IMR-90 (cell line): ENCODE results near the gene EPM2AIP1. TPM values are rescaled to one million over a fixed set of nuclear protein-coding genes. Genes with fewer than 3 reads are reported as not detected.

ENCODE experiments used
- ATAC-seq: fragments of 200-7000 bp; cut with Tn5 transposase; 2 replicates; pipeline ENCODE4 v1.9.1; 2020; ENCODE audit warnings: low read depth, mild to moderate bottlenecking, moderate library complexity
- BruUV-seq: library from RNA; stranded (reverse); fragments of 400-500 nt; replicated peaks from 2 replicates; lab custom pipeline; 2021; lab: Mats Ljungman, UMichigan
- CTCF ChIA-PET: fragments of 300-600 bp; formaldehyde crosslinking; extraction: SDS; loops from one replicate; lab custom pipeline; 2021; ENCODE audit warnings: antibody characterized with exemption; lab: Yijun Ruan, JAX
- POLR2A ChIA-PET: fragments of 300-600 bp; sonication (Branson Sonifier 250); formaldehyde crosslinking; loops from one replicate; lab custom pipeline; 2022; ENCODE audit warnings: antibody characterized with exemption; ENCODE audit not compliant: unreplicated experiment; lab: Charles Lee
- DNase-seq: peaks from one replicate; pipeline ENCODE4 v3.0.0; 2013
- H2AFZ ChIP-seq: replicated peaks from 2 replicates; pipeline ENCODE3; 2013; ENCODE audit warnings: low read length, mild to moderate bottlenecking; ENCODE audit not compliant: poor library complexity
- H2AK5ac ChIP-seq: 2 replicates; pipeline ENCODE4 v1.6.1; 2013; ENCODE audit warnings: low read depth, low read length, inconsistent platforms
- H2AK9ac ChIP-seq: replicated peaks from 2 replicates; pipeline ENCODE3; 2013; ENCODE audit warnings: mild to moderate bottlenecking, low read depth, low read length, moderate library complexity; ENCODE audit not compliant: poor library complexity
- H2BK120ac ChIP-seq: 2 replicates; pipeline ENCODE4 v1.6.1; 2013; ENCODE audit warnings: low read depth, low read length, inconsistent platforms
- H2BK15ac ChIP-seq: 3 replicates; pipeline ENCODE4 v1.6.1; 2013; ENCODE audit warnings: low read depth, low read length, inconsistent platforms
- H2BK20ac ChIP-seq: 2 replicates; pipeline ENCODE4 v1.6.1; 2013; ENCODE audit warnings: low read depth, mild to moderate bottlenecking, inconsistent platforms, low read length, moderate library complexity
- H2BK5ac ChIP-seq: 2 replicates; pipeline ENCODE4 v1.6.1; 2013; ENCODE audit warnings: mild to moderate bottlenecking, low read depth, low read length, inconsistent platforms; ENCODE audit not compliant: poor library complexity, severe bottlenecking
- H3K14ac ChIP-seq: replicated peaks from 2 replicates; pipeline ENCODE4 v1.6.1; 2013; ENCODE audit warnings: low read depth, low read length, inconsistent platforms
- H3K18ac ChIP-seq: 2 replicates; pipeline ENCODE4 v1.6.1; 2013; ENCODE audit warnings: low read depth, low read length, control low read depth
- H3K23ac ChIP-seq: 2 replicates; pipeline ENCODE4 v1.6.1; 2013; ENCODE audit warnings: low read depth, low read length, inconsistent platforms
- H3K27ac ChIP-seq: 2 replicates; pipeline ENCODE4 v1.5.1; 2013; ENCODE audit warnings: mild to moderate bottlenecking, control low read depth, low read length; ENCODE audit not compliant: insufficient read depth
- H3K27me3 ChIP-seq: 2 replicates; pipeline ENCODE4 v1.6.1; 2013; ENCODE audit warnings: low read length; ENCODE audit not compliant: control insufficient read depth, insufficient read depth
- H3K36me3 ChIP-seq: 2 replicates; pipeline ENCODE4 v1.6.1; 2013; ENCODE audit warnings: low read length, mixed read lengths; ENCODE audit not compliant: control insufficient read depth, insufficient read depth
- H3K4ac ChIP-seq: 2 replicates; pipeline ENCODE4 v1.6.1; 2013; ENCODE audit warnings: low read depth, low read length, inconsistent platforms
- H3K4me1 ChIP-seq: 2 replicates; pipeline ENCODE4 v1.6.1; 2013; ENCODE audit warnings: low read length, mixed read lengths; ENCODE audit not compliant: control insufficient read depth, insufficient read depth
- H3K4me2 ChIP-seq: 2 replicates; pipeline ENCODE4 v1.6.1; 2013; ENCODE audit warnings: low read depth, mild to moderate bottlenecking, control low read depth, low read length, moderate library complexity
- H3K4me3 ChIP-seq: 2 replicates; pipeline ENCODE4 v1.5.1; 2013; ENCODE audit warnings: low read depth, mild to moderate bottlenecking, control low read depth, low read length, moderate library complexity; ENCODE audit not compliant: insufficient read depth
- H3K56ac ChIP-seq: 2 replicates; pipeline ENCODE4 v1.6.1; 2013; ENCODE audit warnings: low read length, inconsistent platforms; ENCODE audit not compliant: insufficient read depth; ENCODE audit errors: extremely low read depth
- H3K79me1 ChIP-seq, 2 experiments: 2 replicates each; pipeline ENCODE4 v1.6.1; 2013; ENCODE audit warnings: low read length in 2 of 2, inconsistent platforms in 1 of 2, low read depth in 1 of 2
- H3K9ac ChIP-seq: 2 replicates; pipeline ENCODE4 v1.6.1; 2013; ENCODE audit warnings: low read depth, low read length, control low read depth
- H3K9me1 ChIP-seq: 2 replicates; pipeline ENCODE4 v1.6.1; 2013; ENCODE audit warnings: low read length, inconsistent platforms; ENCODE audit not compliant: insufficient read depth
- H3K9me3 ChIP-seq: 2 replicates; pipeline ENCODE4 v1.6.1; 2013; ENCODE audit warnings: low read length; ENCODE audit not compliant: control insufficient read depth, insufficient read depth
- H4K20me1 ChIP-seq: 2 replicates; pipeline ENCODE4 v1.6.1; 2013; ENCODE audit warnings: low read length, inconsistent platforms; ENCODE audit not compliant: insufficient read depth
- H4K5ac ChIP-seq: 2 replicates; pipeline ENCODE4 v1.6.1; 2013; ENCODE audit warnings: mild to moderate bottlenecking, low read depth, low read length, control low read depth
- H4K8ac ChIP-seq, 2 experiments: 2 replicates each; pipeline ENCODE4 v1.6.1; 2013; ENCODE audit warnings: low read depth in 2 of 2, low read length in 2 of 2, control low read depth in 1 of 2, inconsistent platforms in 1 of 2
- H4K91ac ChIP-seq: 2 replicates; pipeline ENCODE4 v1.6.1; 2013; ENCODE audit warnings: low read depth, low read length, inconsistent platforms; ENCODE audit not compliant: insufficient read depth
- BHLHE40 ChIP-seq: fragments of 150-350 bp; IDR thresholded peaks from 2 replicates; pipeline ENCODE4 v1.6.1; 2016; ENCODE audit warnings: mild to moderate bottlenecking, low read depth, low read length
- CHD1 ChIP-seq: IDR thresholded peaks from 2 replicates; pipeline ENCODE4 v1.6.1; 2012; ENCODE audit warnings: low read depth, low read length, improper control_type of control experiment
- CTCF ChIP-seq: conservative IDR thresholded peaks from 2 replicates; pipeline ENCODE4 v1.5.1; 2012; ENCODE audit warnings: mild to moderate bottlenecking, low read depth, low read length, improper control_type of control experiment
- ELK1 ChIP-seq: fragments of 150-350 bp; IDR thresholded peaks from 2 replicates; pipeline ENCODE4 v1.6.1; 2016; ENCODE audit warnings: low read depth, mild to moderate bottlenecking, low read length, moderate library complexity, borderline replicate concordance
- MAFK ChIP-seq: IDR thresholded peaks from 2 replicates; pipeline ENCODE4 v1.6.1; 2012; ENCODE audit warnings: low read depth, low read length, improper control_type of control experiment
- MAZ ChIP-seq: IDR thresholded peaks from 2 replicates; pipeline ENCODE4 v1.6.1; 2012; ENCODE audit warnings: low read depth, mild to moderate bottlenecking, low read length, improper control_type of control experiment, moderate library complexity, borderline replicate concordance
- NFE2L2 ChIP-seq: fragments of 150-350 bp; IDR thresholded peaks from 2 replicates; pipeline ENCODE4 v1.6.1; 2016; ENCODE audit warnings: low read depth, mild to moderate bottlenecking, low read length
- POLR2A ChIP-seq: IDR thresholded peaks from 2 replicates; pipeline ENCODE4 v1.6.1; 2012; ENCODE audit warnings: mild to moderate bottlenecking, low read depth, low read length
- RAD21 ChIP-seq: IDR thresholded peaks from 2 replicates; pipeline ENCODE4 v1.6.1; 2012; ENCODE audit warnings: low read length, improper control_type of control experiment
- RCOR1 ChIP-seq: IDR thresholded peaks from 2 replicates; pipeline ENCODE4 v1.6.1; 2012; ENCODE audit warnings: mild to moderate bottlenecking, low read length, improper control_type of control experiment; ENCODE audit not compliant: insufficient replicate concordance
- RFX5 ChIP-seq: IDR thresholded peaks from 2 replicates; pipeline ENCODE4 v1.8.0; 2012; ENCODE audit warnings: low read depth, mild to moderate bottlenecking, low read length, moderate library complexity
- USF2 ChIP-seq: fragments of 150-350 bp; IDR thresholded peaks from 2 replicates; pipeline ENCODE4 v1.6.1; 2017; ENCODE audit warnings: mild to moderate bottlenecking, antibody characterized with exemption, low read length, low read depth
- WGBS, 2 experiments: methylation state at CpG; one replicate each; pipeline versions ENCODE4 v1.1.5 to v1.1.7; 2013; ENCODE audit warnings: missing lambda C conversion rate in 2 of 2; ENCODE audit not compliant: insufficient read length in 1 of 2; ENCODE audit errors: extremely low coverage in 2 of 2; 5-methylcytosine and 5-hydroxymethylcytosine counted together
- dilution Hi-C: fragments of 300-500 bp; cut with HindIII; formaldehyde crosslinking; loops from one replicate; pipeline ENCODE4 v1.14.3; 2018; ENCODE audit warnings: low sequenced_read_pairs; ENCODE audit not compliant: unreplicated experiment
- in situ Hi-C: fragments of 300-500 bp; cut with MboI; formaldehyde crosslinking; loops from 3 replicates; pipeline ENCODE4 v1.14.3; 2019; ENCODE audit warnings: low sequenced_read_pairs, inconsistent platforms, mixed read lengths
- intact Hi-C: fragments of 100-400 bp; cut with micrococcal nuclease; formaldehyde crosslinking; loops from 2 replicates; pipeline ENCODE4 v1.10.0; 2022
- polyA plus RNA-seq, 3 experiments: library from polyadenylated mRNA; depleted of rRNA; stranded (reverse); fragments of >200 nt; gene quantifications; 2 replicates each; pipeline ENCODE4 v1.2.3, GENCODE V29; 2012; ENCODE audit warnings: low replicate concordance in 1 of 3
- total RNA-seq: library from RNA; depleted of rRNA; stranded (reverse); fragments of >200 nt; gene quantifications from 2 replicates; pipeline ENCODE4 v1.2.3, GENCODE V29; 2012

Gene EPM2AIP1
- total and polyA plus RNA-seq, 2 of the 4 experiments (the other 2 are of a cell fraction): 6.4 to 13.4 TPM

GRCh38 chr3:36989005-36989404 is 3.9 kb downstream of the EPM2AIP1 start:
- in situ Hi-C loops (no loop called here), intact Hi-C loops (no loop called here), dilution Hi-C loops (no loop called here)
- TF ChIP-seq MAFK: no peak
- no peak for TF ChIP-seq CTCF
- no peak for TF ChIP-seq MAZ
- TF ChIP-seq CHD1: no peak
- TF ChIP-seq POLR2A: no peak
- TF ChIP-seq ELK1: no peak
- TF ChIP-seq BHLHE40: no peak
- no peak for TF ChIP-seq RAD21
- TF ChIP-seq RFX5: no peak
- no peak for TF ChIP-seq USF2
- TF ChIP-seq RCOR1: no peak
- no peak for TF ChIP-seq NFE2L2
- Histone ChIP-seq H2BK15ac (no peak overlapping the region), H3K9me3 (no peaks in the 10 kb centered on the region), H3K9me1 (no peaks in the 10 kb centered on the region), H3K36me3 (peaks cover 16% of the 10 kb centered on the region), H4K20me1 (peaks cover 22% of the 10 kb centered on the region; the same call in 1 of the 2 replicates), H2BK20ac (no peak overlapping the region), H3K14ac (no peak overlapping the region), H3K9ac (no peak overlapping the region), H2AK5ac (no peak overlapping the region), H3K4me1 (peaks cover 3% of the 10 kb centered on the region; the same call in 1 of the 2 replicates), H2AFZ (no peak overlapping the region), H3K23ac (no peak overlapping the region), H4K8ac (no peak overlapping the region), H3K79me1 (peaks cover 3 to 37% of the 10 kb centered on the region in 2 experiments), H2BK5ac (no peak overlapping the region), H3K18ac (no peak overlapping the region), H3K4ac (no peak overlapping the region), H4K91ac (no peak overlapping the region), H3K56ac (no peak overlapping the region), H2BK120ac (no peak overlapping the region), H3K27me3 (no peaks in the 10 kb centered on the region), H3K4me3 (no peak overlapping the region), H2AK9ac (no peak overlapping the region), H4K5ac (no peak overlapping the region), H3K4me2 (no peak overlapping the region), H3K27ac (no peak overlapping the region)
- POLR2A ChIA-PET: interaction anchor here (0.6 kb wide), 1 partner anchor 373 kb away, joined by 3 read pairs; no protein-coding TSS in a partner anchor
- no peak for DNase-seq
- no TSS peak for BruUV-seq
- CTCF ChIA-PET: interaction anchor here (0.7 to 1.0 kb wide), 3 partner anchors 8 to 319 kb away, joined by 3 to 4 read pairs (median 3); no protein-coding TSS in a partner anchor
- ATAC-seq: no peak
- WGBS, 2 experiments: no CpG with 5 or more reads among the region's 3 CpGs
